Esophagus squamous epithelium (tissue), 4 donors: ENCODE results near the gene KLHDC9.

Experiments used
- CTCF ChIP-seq, 6 experiments: fragments of 450-650 bp in 4 of 6; fragments of 200-600 bp in 2 of 6; sonication (generic) in 2 of 6; IDR thresholded peaks; one replicate each; pipeline ENCODE4 v1.5.1; 2016 to 2019; ENCODE audit warnings: antibody characterized with exemption in 6 of 6, mild to moderate bottlenecking in 4 of 6, moderate library complexity in 4 of 6
- POLR2A ChIP-seq, 4 donors: fragments of 450-650 bp; IDR thresholded peaks; one replicate each; pipeline ENCODE4 v1.6.1; 2017; ENCODE audit warnings: antibody characterized with exemption in 4 of 4, mild to moderate bottlenecking in 4 of 4, moderate library complexity in 3 of 4

GRCh38 chr1:161121042-161121650 is 23.0 kb downstream of the KLHDC9 start:
- TF ChIP-seq POLR2A (IDR thresholded peaks at IDR 0.05): no peak
- no peak for TF ChIP-seq CTCF (IDR thresholded peaks at IDR 0.05)
